NCI-H2227 (cell line): ENCODE data around the gene SLC39A9.
"Not testable (repeated sequence)": the region's sequence is repeated elsewhere in the genome, so short reads cannot be mapped to it uniquely, and the experiment has no call there.

Source experiments
- DNase-seq: peaks from one replicate; lab custom pipeline; 2025; ENCODE audit not compliant: unreplicated experiment; lab: John Stamatoyannopoulos, UW

The SLC39A9 gene

DNA sequence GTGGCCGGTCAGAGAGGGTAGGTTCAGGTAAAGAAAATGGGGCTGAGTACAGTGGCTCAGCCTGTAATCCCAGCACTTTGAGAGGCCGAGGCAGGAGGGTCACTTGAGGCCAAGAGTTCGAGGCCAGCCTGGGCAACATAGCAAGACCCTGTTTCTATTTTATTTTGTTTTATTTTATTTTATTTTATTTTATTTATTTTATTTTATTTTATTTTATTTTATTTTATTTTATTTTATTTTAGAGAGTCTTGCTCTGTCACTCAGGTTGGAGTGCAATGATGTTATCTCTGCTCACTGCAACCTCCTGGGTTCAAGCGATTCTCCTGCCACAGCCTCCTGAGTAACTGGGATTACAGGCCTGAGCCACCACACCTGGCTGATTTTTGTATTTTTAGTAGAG is 99.4 kb downstream of the SLC39A9 start:
- not testable (repeated sequence) for DNase-seq

DNA sequence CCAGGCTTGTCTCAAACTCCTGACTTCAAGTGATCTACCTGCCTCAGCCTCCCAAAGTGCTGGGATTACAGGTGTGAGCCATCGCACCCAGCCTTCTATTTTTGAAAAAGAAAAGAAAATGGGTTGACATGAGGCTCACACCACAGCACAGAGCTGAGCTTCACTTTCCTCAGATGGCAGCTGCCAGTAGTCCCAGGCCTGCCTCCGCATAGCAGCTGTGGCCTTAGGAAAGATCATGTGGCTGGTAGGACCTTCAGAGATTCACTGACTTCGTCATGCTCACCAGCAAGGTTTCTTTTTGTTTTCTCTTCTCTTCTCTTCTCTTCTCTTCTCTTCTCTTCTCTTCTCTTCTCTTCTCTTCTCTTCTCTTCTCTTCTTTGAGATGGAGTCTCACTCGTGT is 99.8 kb downstream of the SLC39A9 start:
- DNase-seq: not testable (repeated sequence)

DNA sequence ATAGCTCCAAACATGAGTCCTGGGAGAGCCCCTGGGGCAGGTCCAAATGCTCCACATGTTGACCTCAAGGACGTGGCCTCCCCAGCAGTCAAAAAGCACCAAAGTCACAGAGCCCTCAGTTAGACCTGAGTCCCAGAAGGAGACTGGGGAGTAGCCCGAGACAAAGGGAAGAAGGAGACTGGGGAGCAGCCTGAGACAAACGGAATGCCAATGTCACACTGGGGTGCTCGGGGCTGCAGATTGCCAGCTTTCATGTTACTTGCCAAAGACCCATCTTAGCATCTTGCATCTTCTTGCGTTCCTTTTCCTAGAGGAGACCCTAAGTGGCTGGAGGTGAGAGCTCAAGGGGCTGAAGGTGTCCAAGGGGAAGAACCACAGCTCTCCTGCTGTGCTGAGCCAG is 100.9 kb downstream of the SLC39A9 start:
- no peak for DNase-seq

- no peak for DNase-seq
Measured at GRCh38 chr14:69500096-69500495, 101.6 kb downstream of the SLC39A9 start.

- DNase-seq: no peak
Measured at GRCh38 chr14:69500736-69501135, 102.2 kb downstream of the SLC39A9 start.

- no peak for DNase-seq
Measured at GRCh38 chr14:69501423-69501838, 102.9 kb downstream of the SLC39A9 start.

GRCh38 chr14:69504775-69505174 is 106.3 kb downstream of the SLC39A9 start:
- DNase-seq: no peak

DNA sequence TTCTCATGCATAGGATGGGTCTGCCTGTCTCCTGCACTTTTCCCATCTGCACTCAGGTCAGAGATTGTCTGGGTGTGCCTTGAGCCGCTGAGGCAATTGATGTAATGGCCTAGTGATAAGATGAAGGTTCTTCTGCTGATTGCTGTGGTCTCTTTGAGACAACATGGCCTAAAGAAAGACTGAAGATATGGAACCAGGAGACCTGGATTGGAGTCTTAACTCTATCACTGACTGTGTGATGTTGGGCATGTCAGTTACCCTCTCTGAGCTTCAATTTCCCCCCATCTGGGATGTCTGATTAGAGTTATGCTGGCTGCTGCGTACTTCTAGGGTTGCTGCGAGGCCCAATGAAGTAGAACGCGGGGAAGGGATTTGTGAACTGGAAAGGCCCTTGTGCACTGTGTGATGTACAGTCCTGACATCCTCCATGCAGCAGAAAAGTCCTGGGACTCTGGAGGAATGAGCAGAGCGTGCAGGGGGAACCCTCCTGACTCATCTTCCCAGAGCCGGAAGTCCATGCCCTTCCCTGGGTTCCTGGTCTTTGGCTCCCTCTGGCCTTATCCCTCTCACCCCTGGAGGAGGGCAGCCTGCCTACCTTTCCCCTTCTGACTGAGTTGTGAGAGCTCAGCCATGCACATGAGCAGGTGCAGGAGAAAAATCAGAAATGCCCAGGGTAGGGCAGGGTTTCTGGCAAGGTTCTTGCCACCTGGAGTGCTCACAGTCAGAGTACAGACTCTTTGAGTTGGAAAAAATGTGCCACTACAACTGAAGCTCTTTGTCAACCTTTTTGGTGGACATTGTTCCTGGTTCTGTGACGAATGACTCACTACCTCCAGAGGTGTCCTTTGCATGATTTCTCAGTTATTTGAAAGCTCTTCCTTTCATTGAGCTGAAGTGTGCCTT is 107.1 kb downstream of the SLC39A9 start:
- no peak for DNase-seq

GRCh38 chr14:69506241-69506595 is 107.7 kb downstream of the SLC39A9 start:
- DNase-seq: no peak
